Mesenchymal stem cell (in vitro differentiated cells and primary cell): ENCODE measurements around the gene CCDC178.

Source experiments
- DNase-seq: peaks from one replicate; pipeline ENCODE4 v3.0.0-alpha.2; 2013
- H2AFZ ChIP-seq: one replicate; pipeline ENCODE4 v1.6.1; 2013; ENCODE audit warnings: low read depth, mild to moderate bottlenecking, control low read depth, inconsistent platforms, low read length, moderate library complexity
- H2AK5ac ChIP-seq: 2 replicates; pipeline ENCODE4 v1.6.1; 2013; ENCODE audit warnings: low read length, moderate library complexity, mild to moderate bottlenecking, inconsistent platforms; ENCODE audit not compliant: severe bottlenecking
- H2BK120ac ChIP-seq: one replicate; pipeline ENCODE4 v1.6.1; 2013; ENCODE audit warnings: low read depth, mild to moderate bottlenecking, inconsistent platforms, low read length, moderate library complexity
- H2BK12ac ChIP-seq, 2 experiments: one replicate each; pipeline ENCODE4 v1.6.1; 2013; ENCODE audit warnings: inconsistent platforms in 2 of 2, low read length in 2 of 2, mild to moderate bottlenecking in 2 of 2, moderate library complexity in 2 of 2, control low read depth in 1 of 2
- H2BK15ac ChIP-seq: one replicate; pipeline ENCODE4 v1.6.1; 2013; ENCODE audit warnings: mild to moderate bottlenecking, low read depth, inconsistent platforms; ENCODE audit not compliant: poor library complexity, severe bottlenecking
- H2BK5ac ChIP-seq: 2 replicates; pipeline ENCODE4 v1.6.1; 2013; ENCODE audit warnings: low read depth, mild to moderate bottlenecking, low read length, control low read depth, inconsistent platforms; ENCODE audit not compliant: poor library complexity, severe bottlenecking
- H3K14ac ChIP-seq, 2 experiments: one replicate each; pipeline ENCODE4 v1.6.1; 2013; ENCODE audit warnings: inconsistent platforms in 2 of 2, low read length in 2 of 2, control low read depth in 1 of 2, mild to moderate bottlenecking in 1 of 2, moderate library complexity in 1 of 2
- H3K18ac ChIP-seq, 2 experiments: one replicate each; pipeline ENCODE4 v1.6.1; 2013; ENCODE audit warnings: inconsistent platforms in 2 of 2, low read length in 2 of 2, control low read depth in 1 of 2, low read depth in 1 of 2, mild to moderate bottlenecking in 1 of 2
- H3K23ac ChIP-seq, 2 experiments: one replicate each; pipeline ENCODE4 v1.6.1; 2013; ENCODE audit warnings: inconsistent platforms in 2 of 2, low read length in 2 of 2, mild to moderate bottlenecking in 2 of 2, moderate library complexity in 2 of 2, control low read depth in 1 of 2
- H3K27ac ChIP-seq: 2 replicates; pipeline ENCODE4 v1.5.1; 2013; ENCODE audit warnings: mild to moderate bottlenecking, moderate library complexity, low read length, control low read depth, inconsistent platforms; ENCODE audit not compliant: poor library complexity, severe bottlenecking
- H3K27me3 ChIP-seq, 2 experiments: 2 replicates each; pipeline versions ENCODE4 v1.6.1 to v1.7.0; 2013; ENCODE audit warnings: low read length in 2 of 2, mild to moderate bottlenecking in 2 of 2, moderate library complexity in 2 of 2, control low read depth in 1 of 2, inconsistent platforms in 1 of 2; ENCODE audit not compliant: control insufficient read depth in 1 of 2, insufficient read depth in 1 of 2
- H3K36me3 ChIP-seq, 2 experiments: 2 replicates each; pipeline versions ENCODE4 v1.6.1 to v1.7.0; 2013; ENCODE audit warnings: low read length in 2 of 2, control low read depth in 1 of 2, inconsistent platforms in 1 of 2, low read depth in 1 of 2, mild to moderate bottlenecking in 1 of 2; ENCODE audit not compliant: insufficient read depth in 2 of 2, control insufficient read depth in 1 of 2
- H3K4ac ChIP-seq, 2 experiments: one replicate each; pipeline ENCODE4 v1.6.1; 2013; ENCODE audit warnings: inconsistent platforms in 2 of 2, low read length in 2 of 2, mild to moderate bottlenecking in 2 of 2, moderate library complexity in 2 of 2, control low read depth in 1 of 2, low read depth in 1 of 2
- H3K4me1 ChIP-seq: 2 replicates; pipeline ENCODE4 v1.6.1; 2013; ENCODE audit warnings: low read depth, low read length, control low read depth; ENCODE audit not compliant: control insufficient read depth, insufficient read depth
- H3K4me2 ChIP-seq: 2 replicates; pipeline ENCODE4 v1.6.1; 2013; ENCODE audit warnings: low read length, mild to moderate bottlenecking, inconsistent platforms; ENCODE audit not compliant: poor library complexity, severe bottlenecking
- H3K4me3 ChIP-seq, 2 experiments: 2 replicates each; pipeline versions ENCODE4 v1.5.1 to v1.7.0; 2013; ENCODE audit warnings: low read length in 2 of 2, mild to moderate bottlenecking in 2 of 2, control low read depth in 1 of 2, low read depth in 1 of 2; ENCODE audit not compliant: insufficient read depth in 1 of 2
- H3K79me1 ChIP-seq: replicated peaks from 2 replicates; pipeline ENCODE4 v1.6.1; 2013; ENCODE audit warnings: mild to moderate bottlenecking, control low read depth, low read length, inconsistent platforms; ENCODE audit not compliant: poor library complexity, severe bottlenecking
- H3K9ac ChIP-seq: 2 replicates; pipeline ENCODE4 v1.7.0; 2013; ENCODE audit warnings: mild to moderate bottlenecking, low read length, moderate library complexity
- H3K9me3 ChIP-seq: 2 replicates; pipeline ENCODE4 v1.7.0; 2013; ENCODE audit warnings: mild to moderate bottlenecking, low read length; ENCODE audit not compliant: control insufficient read depth
- H4K8ac ChIP-seq: one replicate; pipeline ENCODE4 v1.6.1; 2013; ENCODE audit warnings: inconsistent platforms, mild to moderate bottlenecking, low read length, moderate library complexity
- H4K91ac ChIP-seq: one replicate; pipeline ENCODE4 v1.6.1; 2013; ENCODE audit warnings: mild to moderate bottlenecking, low read length, inconsistent platforms
- WGBS: methylation state at CpG from one replicate; pipeline ENCODE4 v1.1.7; 2013; ENCODE audit warnings: mixed read lengths; 5-methylcytosine and 5-hydroxymethylcytosine counted together

The CCDC178 gene

GRCh38 chr18:33291539-33291938 lies 149.0 kb downstream of the CCDC178 start:
- H3K79me1 ChIP-seq, result no peaks in the 10 kb centered on the region
- no peak overlapping the region for H2BK15ac ChIP-seq
- H4K8ac ChIP-seq, result no peak overlapping the region
- no peak overlapping the region for H2AK5ac ChIP-seq
- H2AFZ ChIP-seq, result no peak overlapping the region
- peak; percentile 5 for DNase-seq
- no peak overlapping the region for H3K4me2 ChIP-seq
- no peak overlapping the region for H3K23ac ChIP-seq
- H3K4me1 ChIP-seq, result no peaks in the 10 kb centered on the region
- no peak overlapping the region for H3K4ac ChIP-seq
- H2BK5ac ChIP-seq, result no peak overlapping the region
- no peak overlapping the region for H3K27ac ChIP-seq
- H3K27me3 ChIP-seq, result no peaks in the 10 kb centered on the region
- no peak overlapping the region for H3K9ac ChIP-seq
- WGBS, result 69% methylated on average over 1 of the region's 1 CpG
- H2BK120ac ChIP-seq, result no peak overlapping the region
- no peak overlapping the region for H3K18ac ChIP-seq
- no peak overlapping the region for H3K14ac ChIP-seq
- no peak overlapping the region for H2BK12ac ChIP-seq
- H3K4me3 ChIP-seq, result no peak overlapping the region
- H4K91ac ChIP-seq, result no peak overlapping the region
- no peaks in the 10 kb centered on the region for H3K9me3 ChIP-seq
- H3K36me3 ChIP-seq, result no peaks in the 10 kb centered on the region

DNA sequence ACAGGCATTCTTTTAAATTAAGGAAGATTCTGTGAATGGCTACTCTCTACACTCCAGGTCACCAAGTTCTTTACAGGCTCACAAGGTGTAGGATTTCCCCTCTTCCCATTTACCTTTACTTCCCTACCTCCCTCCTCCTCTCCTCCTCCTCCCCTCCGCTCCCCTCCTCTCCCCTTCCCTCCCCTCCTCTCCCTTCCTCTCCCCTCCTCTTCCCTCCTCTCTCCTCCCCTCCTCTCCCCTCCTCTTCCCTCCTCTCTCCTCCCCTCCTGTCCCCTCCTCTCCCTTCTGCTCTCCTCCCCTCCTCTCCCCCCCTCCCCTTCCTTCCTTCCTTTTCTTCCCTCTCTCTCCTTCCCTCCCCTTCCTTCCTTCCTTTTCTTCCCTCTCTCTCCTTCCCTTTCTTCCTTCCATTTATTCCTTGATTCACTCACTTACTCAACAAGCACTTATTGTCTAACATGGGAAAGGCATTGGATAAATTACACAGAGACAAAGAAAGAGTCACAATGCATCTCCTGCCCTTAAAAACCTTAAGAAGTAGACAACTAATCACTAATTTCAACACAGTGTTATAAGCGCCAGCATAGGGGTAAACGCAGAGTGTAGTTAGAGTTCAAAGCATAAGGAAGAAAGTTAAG lies 152.3 kb downstream of the CCDC178 start:
- 97% methylated on average over 2 of the region's 3 CpGs for WGBS
- Histone ChIP-seq H3K18ac (no peak overlapping the region), H2AFZ (no peak overlapping the region), H3K4me1 (no peaks in the 10 kb centered on the region), H3K27me3 (no peaks in the 10 kb centered on the region), H3K23ac (no peak overlapping the region), H3K79me1 (no peaks in the 10 kb centered on the region), H3K9me3 (no peaks in the 10 kb centered on the region), H3K4me3 (no peak overlapping the region), H2BK120ac (no peak overlapping the region), H4K8ac (no peak overlapping the region), H2BK15ac (no peak overlapping the region), H3K36me3 (no peaks in the 10 kb centered on the region), H3K9ac (no peak overlapping the region), H2BK12ac (no peak overlapping the region), H4K91ac (no peak overlapping the region), H3K4ac (no peak overlapping the region), H3K27ac (no peak overlapping the region), H3K4me2 (no peak overlapping the region), H2AK5ac (no peak overlapping the region), H2BK5ac (no peak overlapping the region), H3K14ac (no peak overlapping the region)
- no peak for DNase-seq

- H3K9me3 ChIP-seq, result no peaks in the 10 kb centered on the region
- WGBS, result 97% methylated on average over 6 of the region's 6 CpGs
- H3K79me1 ChIP-seq, result no peaks in the 10 kb centered on the region
- no peak overlapping the region for H3K18ac ChIP-seq
- DNase-seq, result no peak
- H3K36me3 ChIP-seq, result no peaks in the 10 kb centered on the region
- no peak overlapping the region for H4K91ac ChIP-seq
- no peak overlapping the region for H2BK5ac ChIP-seq
- H4K8ac ChIP-seq, result no peak overlapping the region
- H3K4me2 ChIP-seq, result no peak overlapping the region
- H2BK12ac ChIP-seq, result no peak overlapping the region
- H3K4ac ChIP-seq, result no peak overlapping the region
- H3K14ac ChIP-seq, result no peak overlapping the region
- no peaks in the 10 kb centered on the region for H3K27me3 ChIP-seq
- H3K27ac ChIP-seq, result no peak overlapping the region
- no peak overlapping the region for H3K23ac ChIP-seq
- no peak overlapping the region for H2BK120ac ChIP-seq
- no peak overlapping the region for H3K9ac ChIP-seq
- H2AFZ ChIP-seq, result no peak overlapping the region
- H2BK15ac ChIP-seq, result no peak overlapping the region
- no peak overlapping the region for H2AK5ac ChIP-seq
- H3K4me3 ChIP-seq, result no peak overlapping the region
- H3K4me1 ChIP-seq, result no peaks in the 10 kb centered on the region
Measured at GRCh38 chr18:33282709-33283333, 157.7 kb downstream of the CCDC178 start.

- Histone ChIP-seq H3K9me3 (no peaks in the 10 kb centered on the region), H3K4me2 (no peak overlapping the region), H2BK120ac (no peak overlapping the region), H2BK15ac (no peak overlapping the region), H3K27ac (no peak overlapping the region), H3K23ac (no peak overlapping the region), H2AFZ (no peak overlapping the region), H2BK12ac (no peak overlapping the region), H3K9ac (no peak overlapping the region), H3K36me3 (no peaks in the 10 kb centered on the region), H4K8ac (no peak overlapping the region), H2AK5ac (no peak overlapping the region), H3K4ac (no peak overlapping the region), H4K91ac (no peak overlapping the region), H3K4me1 (no peaks in the 10 kb centered on the region), H3K79me1 (no peaks in the 10 kb centered on the region), H3K14ac (no peak overlapping the region), H3K4me3 (no peak overlapping the region), H3K27me3 (no peaks in the 10 kb centered on the region), H2BK5ac (no peak overlapping the region), H3K18ac (no peak overlapping the region)
- WGBS, result 90% methylated on average over 7 of the region's 7 CpGs
- DNase-seq, result no peak
Measured at GRCh38 chr18:33282142-33282541, 158.4 kb downstream of the CCDC178 start.
